COLO829 (cell line): ENCODE measurements around the gene PARP3.

Experiments used
- DNase-seq: peaks from one replicate; pipeline ENCODE4 v3.0.0; 2012; ENCODE audit warnings: low spot score

Gene PARP3

GRCh38 chr3:51966922-51967383 lies 24.8 kb downstream of the PARP3 start:
- no peak for DNase-seq

GRCh38 chr3:51967384-51968169 lies 25.4 kb downstream of the PARP3 start, which contains the start of gene PCBP4:
TSS of gene PCBP4 (minus strand) at chr3:51967454. CDS start at chr3:51961240, 6,214 bp downstream.
- no peak for DNase-seq

DNA sequence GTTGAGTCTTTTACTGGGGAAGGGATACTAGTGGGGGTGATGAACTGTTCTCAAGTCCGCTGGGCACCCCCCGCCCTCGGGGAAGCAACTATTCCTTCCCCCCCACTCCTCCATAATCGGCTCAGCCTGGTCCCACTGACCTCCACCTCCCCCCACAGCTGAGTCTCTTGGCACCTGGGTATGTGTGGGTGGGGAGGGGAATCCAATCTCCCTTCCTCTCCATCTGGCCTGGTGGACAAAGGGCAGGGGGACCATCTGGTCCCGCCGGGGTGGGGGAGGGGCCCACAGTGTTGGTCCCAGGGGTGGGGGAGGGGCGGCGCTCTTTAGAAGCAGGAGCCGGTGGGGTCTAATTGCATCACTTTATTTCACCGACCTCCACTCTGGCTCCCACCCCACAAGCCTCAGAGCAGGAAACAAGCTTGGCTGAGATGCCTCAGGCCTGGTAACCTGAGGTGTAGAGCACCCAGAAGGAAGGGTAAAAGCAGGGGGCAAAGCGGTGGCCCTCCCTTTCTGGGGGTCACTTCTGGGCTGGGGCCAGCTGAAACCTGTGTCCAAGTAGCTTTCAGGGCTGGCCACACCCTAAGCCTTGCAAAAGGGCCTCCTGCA lies 26.1 kb downstream of the PARP3 start:
- no peak for DNase-seq

GRCh38 chr3:51968883-51969678 lies 26.9 kb downstream of the PARP3 start:
- no peak for DNase-seq

DNA sequence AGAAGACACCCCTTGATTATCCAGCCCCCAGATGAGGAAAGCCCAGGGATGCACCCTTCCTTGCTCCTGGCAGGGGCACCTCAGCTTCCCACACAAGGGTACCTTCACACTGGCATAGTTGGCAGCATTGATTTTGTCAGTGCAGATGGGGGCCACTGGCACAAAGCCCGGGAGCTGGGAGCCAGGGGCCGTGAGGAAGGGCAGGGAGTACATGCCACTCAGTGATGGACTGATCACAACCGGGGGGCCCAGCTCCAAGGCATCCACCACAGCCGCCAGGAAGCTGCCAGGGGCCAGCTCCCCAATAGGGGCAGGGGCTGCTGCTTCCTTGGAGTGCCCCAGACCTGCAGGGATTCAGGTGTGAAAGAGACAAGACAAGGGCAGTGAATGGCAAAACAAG lies 27.7 kb downstream of the PARP3 start:
- no peak for DNase-seq

DNA sequence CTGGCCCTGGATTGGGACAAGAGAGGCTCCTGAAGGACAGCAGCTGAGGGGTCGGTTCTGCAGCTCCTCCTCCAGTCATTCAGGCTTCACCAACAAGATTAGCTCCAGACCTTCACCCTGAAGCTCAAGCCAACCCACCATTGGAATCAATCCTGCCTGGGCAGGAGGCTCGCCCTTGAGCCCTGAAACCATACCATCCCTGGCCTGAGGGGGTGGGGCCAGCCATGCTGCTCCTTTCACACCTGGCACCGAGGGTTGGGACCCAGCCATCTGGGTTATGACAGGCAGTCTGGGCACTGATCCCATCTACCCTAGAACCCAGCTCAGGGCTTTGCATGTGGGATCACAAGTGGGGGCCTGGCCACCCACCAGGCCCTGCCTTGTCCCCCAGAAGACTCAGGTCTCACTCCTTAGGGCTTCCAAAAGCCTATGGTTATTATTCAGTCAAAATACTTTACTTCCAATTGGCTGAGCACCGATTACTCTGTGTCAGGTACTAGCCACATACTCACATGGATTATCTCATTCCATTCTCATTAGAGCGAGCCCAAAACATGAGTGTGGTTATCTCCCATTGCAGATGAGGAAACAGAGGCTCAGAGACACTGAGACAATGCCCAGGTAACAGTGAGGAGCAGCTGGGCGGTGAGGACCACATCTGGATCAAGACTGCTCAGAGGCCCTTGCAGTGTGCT lies 28.6 kb downstream of the PARP3 start:
- no peak for DNase-seq

- DNase-seq: no peak
These were observed 29.2 kb downstream of the PARP3 start for GRCh38 chr3:51971350-51971749.

DNA sequence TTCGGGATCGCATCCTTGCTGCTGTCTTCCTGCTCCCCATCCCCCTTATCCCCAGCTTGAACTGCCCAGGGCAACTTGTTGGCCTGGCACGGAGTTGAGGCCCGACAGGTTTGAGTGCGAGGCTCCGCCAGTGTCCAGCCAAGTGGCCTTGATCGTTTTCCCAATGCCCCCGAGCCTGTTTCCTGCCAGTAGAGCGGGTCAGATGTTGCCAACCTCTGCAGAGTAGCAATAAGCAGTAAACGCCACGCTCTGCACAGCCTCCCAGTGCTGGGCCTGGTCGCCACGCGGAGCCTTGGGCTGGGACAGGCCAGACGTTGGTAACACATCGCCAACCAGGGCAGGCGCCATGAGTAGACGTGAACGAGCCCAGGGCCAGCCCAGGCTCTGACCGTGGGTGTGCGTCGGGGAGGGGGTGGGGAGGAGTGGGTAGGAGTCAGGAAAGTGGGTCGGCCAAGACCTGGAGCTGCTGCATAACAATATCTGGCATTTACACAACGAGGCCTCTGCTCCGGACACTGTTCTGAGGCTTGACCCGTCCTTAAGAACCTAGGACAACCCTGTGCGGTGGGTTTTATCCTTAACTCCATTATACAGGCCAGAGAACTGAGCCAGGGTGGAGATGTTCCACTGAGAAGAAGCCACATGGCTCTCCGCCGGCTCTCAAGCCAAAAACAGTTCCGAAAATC lies 32.3 kb downstream of the PARP3 start:
- no peak for DNase-seq

DNA sequence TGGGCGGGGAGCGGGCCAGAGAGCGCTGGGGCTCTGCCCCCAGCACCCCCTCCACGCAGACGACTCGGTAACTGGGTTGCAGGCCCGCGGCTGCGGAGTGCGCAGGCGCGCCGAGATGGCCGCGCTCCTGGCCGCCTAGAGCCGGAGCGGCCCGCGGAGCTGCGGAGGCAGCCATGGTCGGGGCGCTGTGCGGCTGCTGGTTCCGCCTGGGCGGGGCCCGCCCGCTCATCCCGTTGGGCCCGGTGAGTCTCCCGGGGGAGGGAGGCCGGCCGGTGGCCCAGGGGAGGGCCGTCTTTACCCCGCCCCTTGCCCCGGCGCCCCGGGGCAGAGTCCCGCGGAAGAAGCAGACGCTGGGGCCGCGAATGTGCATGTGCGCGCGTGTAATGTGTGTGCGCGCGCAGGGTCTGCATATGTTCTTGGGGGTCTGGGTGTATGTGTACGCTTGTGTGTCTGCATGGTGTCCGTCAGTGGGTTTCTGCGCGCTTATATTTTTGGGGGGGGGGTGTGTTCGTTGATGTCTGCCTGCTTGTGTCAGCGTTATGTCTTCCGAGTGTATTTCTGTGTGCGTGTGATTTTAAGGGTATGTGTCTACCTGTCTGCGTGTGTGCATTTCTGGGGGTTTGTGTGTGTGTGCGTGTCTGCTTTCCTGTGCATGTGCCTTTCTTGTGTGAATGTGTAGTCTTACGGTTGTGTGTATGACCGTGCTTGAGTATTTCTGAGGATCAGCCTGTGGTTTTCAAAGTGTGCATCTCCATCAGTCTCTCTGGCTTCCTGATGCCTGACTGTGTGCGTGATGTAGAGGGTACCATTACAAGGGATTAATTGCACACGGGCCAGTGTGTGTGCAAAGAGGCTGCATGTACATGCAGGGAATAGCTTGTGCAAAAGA lies 33.0 kb downstream of the PARP3 start, which contains the start of gene ABHD14A:
Gene ABHD14A, plus strand, starts transcription at position 102 of the 889 bp plus-strand sequence. Its CDS starts 72 bp downstream, at position 174.
- peak; percentile 72 for DNase-seq

- DNase-seq: peak; percentile 61
These were observed 33.8 kb downstream of the PARP3 start for GRCh38 chr3:51975852-51976549.

DNA sequence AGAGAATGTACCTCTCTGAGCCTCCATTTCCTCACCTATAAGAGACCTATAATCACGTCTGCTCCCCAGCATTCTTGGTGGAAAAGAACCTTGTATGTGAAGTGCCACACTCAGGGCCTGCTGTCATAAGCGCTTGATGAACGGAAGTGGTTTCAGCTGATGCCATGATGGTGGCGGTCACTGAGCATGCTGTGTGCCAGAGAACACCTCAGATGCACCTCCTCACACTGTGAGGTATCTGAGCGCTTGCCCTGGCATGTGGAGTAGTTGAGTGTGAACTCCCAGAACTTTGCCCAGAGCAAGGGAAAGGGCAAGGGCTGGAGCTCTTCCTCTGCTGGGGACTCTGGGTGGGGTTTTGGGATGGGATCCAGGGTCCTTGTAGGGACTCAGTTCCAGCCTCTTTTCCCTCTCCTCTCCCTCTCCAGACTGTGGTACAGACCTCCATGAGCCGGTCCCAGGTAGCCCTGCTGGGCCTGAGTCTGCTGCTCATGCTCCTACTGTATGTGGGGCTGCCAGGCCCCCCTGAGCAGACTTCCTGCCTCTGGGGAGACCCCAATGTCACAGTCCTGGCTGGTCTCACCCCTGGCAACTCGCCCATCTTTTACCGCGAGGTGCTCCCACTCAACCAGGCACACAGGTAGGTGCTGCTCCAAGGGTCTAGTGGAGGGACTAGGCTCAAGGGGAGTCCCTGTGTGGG lies 35.4 kb downstream of the PARP3 start:
- DNase-seq: no peak

DNA sequence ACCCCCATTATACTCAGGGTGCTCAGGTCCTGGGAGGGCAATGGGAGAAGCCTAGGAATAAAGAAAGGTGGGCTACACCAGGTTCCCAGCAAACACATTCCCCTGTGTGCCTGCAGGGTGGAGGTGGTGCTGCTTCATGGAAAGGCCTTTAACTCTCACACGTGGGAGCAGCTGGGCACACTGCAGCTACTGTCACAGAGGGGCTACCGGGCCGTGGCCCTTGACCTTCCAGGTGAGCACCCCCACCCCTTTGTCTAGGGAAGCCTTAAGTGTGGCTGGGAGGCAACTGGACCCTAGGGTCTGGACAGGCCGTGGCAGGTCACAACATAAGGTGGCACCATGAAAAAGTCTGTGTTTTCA lies 36.0 kb downstream of the PARP3 start:
- DNase-seq: no peak

DNA sequence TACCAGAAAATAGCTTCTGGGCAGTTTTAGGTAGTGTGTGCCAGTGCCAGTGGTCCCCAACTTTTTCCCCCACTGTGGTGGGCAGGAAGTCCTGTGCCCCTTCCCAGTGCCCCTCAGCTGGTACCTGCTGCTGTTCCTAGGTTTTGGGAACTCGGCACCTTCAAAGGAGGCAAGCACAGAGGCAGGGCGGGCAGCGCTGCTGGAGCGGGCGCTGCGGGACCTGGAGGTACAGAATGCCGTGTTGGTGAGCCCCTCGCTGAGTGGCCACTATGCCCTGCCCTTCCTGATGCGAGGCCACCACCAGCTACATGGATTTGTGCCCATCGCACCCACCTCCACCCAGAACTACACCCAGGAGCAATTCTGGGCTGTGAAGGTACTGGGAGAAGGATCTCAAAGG lies 38.1 kb downstream of the PARP3 start:
- no peak for DNase-seq

GRCh38 chr3:51982352-51982837 lies 40.2 kb downstream of the PARP3 start:
- peak; percentile 84 for DNase-seq

- peak; percentile 98 for DNase-seq
These were observed 40.8 kb downstream of the PARP3 start, which contains the start of gene ACY1 for GRCh38 chr3:51982838-51983577. TSS of gene ACY1 (plus strand) at chr3:51983535. CDS start at chr3:51984065, 530 bp downstream.

DNA sequence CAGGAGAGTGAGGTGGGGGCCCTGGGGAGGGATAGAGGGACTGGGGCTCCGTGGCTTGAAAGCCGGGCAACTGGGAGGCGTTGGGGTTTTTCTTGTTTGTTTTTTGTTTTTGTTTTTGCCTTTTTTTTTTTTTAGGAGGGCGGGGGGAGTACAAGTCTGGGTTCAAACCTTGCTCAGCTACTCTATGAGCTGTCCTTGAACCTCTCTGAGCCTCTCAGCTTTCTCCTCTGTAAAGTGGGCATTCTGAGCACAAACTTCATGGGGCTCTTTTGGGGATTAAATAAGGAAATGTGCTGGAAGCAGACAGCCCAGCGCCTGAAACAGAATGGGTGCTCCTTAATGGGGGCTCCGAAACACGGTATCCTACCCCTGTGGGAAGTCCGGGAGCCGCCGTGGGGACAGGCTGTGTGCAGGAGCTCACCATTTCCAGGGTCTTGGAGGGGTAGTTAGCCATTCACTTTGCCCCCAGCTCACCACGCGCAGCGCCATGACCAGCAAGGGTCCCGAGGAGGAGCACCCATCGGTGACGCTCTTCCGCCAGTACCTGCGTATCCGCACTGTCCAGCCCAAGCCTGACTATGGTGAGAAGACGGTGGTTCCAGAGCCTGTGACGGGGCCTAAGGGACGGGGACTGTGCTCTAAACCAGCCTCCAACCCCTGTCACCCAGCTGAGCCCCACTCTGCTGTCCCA lies 41.6 kb downstream of the PARP3 start:
- no peak for DNase-seq

GRCh38 chr3:51984269-51984647 lies 42.1 kb downstream of the PARP3 start:
- no peak for DNase-seq

- no peak for DNase-seq
These were observed 42.9 kb downstream of the PARP3 start for GRCh38 chr3:51985063-51985462.
